Effector memory CD4-positive, alpha-beta T cell (primary cell): ENCODE data around the gene RNASE9.
"Not testable (repeated sequence)": the region's sequence is repeated elsewhere in the genome, so short reads cannot be mapped to it uniquely, and the experiment has no call there.

Source experiments
- DNase-seq, 3 donors: peaks; one replicate each; pipeline ENCODE4 v3.0.0-alpha.2; 2020
- H3K27ac ChIP-seq: 2 replicates; pipeline ENCODE4 v1.7.0; 2013; ENCODE audit warnings: mild to moderate bottlenecking, low read length, moderate library complexity; ENCODE audit not compliant: insufficient read depth, poor library complexity, severe bottlenecking
- H3K27me3 ChIP-seq: replicated peaks from 2 replicates; pipeline ENCODE4 v1.7.0; 2013; ENCODE audit warnings: mild to moderate bottlenecking, low read length; ENCODE audit not compliant: insufficient read depth, control insufficient read depth, poor library complexity, severe bottlenecking
- H3K36me3 ChIP-seq: 2 replicates; pipeline ENCODE4 v1.7.0; 2013; ENCODE audit warnings: mild to moderate bottlenecking, low read length, moderate library complexity; ENCODE audit not compliant: control insufficient read depth, insufficient read depth
- H3K4me1 ChIP-seq: 2 replicates; pipeline ENCODE4 v1.7.0; 2013; ENCODE audit warnings: low read length, mild to moderate bottlenecking; ENCODE audit not compliant: control insufficient read depth, insufficient read depth, poor library complexity, severe bottlenecking
- H3K4me3 ChIP-seq: 2 replicates; pipeline ENCODE4 v1.7.0; 2013; ENCODE audit warnings: low read length, low read depth, mild to moderate bottlenecking; ENCODE audit not compliant: insufficient read depth, poor library complexity, severe bottlenecking
- H3K9me3 ChIP-seq: 2 replicates; pipeline ENCODE4 v1.7.0; 2013; ENCODE audit warnings: mild to moderate bottlenecking, low read length, moderate library complexity; ENCODE audit not compliant: control insufficient read depth

RNASE9 gene

GRCh38 chr14:20529806-20530205, 31.0 kb downstream of the RNASE9 start:
- no peak for DNase-seq
- H3K4me1 ChIP-seq = no peaks in the 10 kb centered on the region
- no peak overlapping the region for H3K27ac ChIP-seq
- no peaks in the 10 kb centered on the region for H3K36me3 ChIP-seq
- H3K27me3 ChIP-seq = no peaks in the 10 kb centered on the region
- no peaks in the 10 kb centered on the region for H3K9me3 ChIP-seq
- no peak overlapping the region for H3K4me3 ChIP-seq

GRCh38 chr14:20524027-20524426, 36.8 kb downstream of the RNASE9 start:
- no peaks in the 10 kb centered on the region for H3K9me3 ChIP-seq
- H3K27me3 ChIP-seq = no peaks in the 10 kb centered on the region
- H3K27ac ChIP-seq = no peak overlapping the region
- no peak overlapping the region for H3K4me3 ChIP-seq
- H3K36me3 ChIP-seq = no peaks in the 10 kb centered on the region
- H3K4me1 ChIP-seq = no peaks in the 10 kb centered on the region
- DNase-seq = no peak

- Histone ChIP-seq H3K4me3 (no peak overlapping the region), H3K27me3 (no peaks in the 10 kb centered on the region), H3K27ac (no peak overlapping the region), H3K36me3 (no peaks in the 10 kb centered on the region), H3K9me3 (no peaks in the 10 kb centered on the region), H3K4me1 (no peaks in the 10 kb centered on the region)
- DNase-seq = no peak
Measured at GRCh38 chr14:20522332-20522731, 38.5 kb downstream of the RNASE9 start.

- no peak for DNase-seq
- Histone ChIP-seq H3K27me3 (peaks cover 2% of the 10 kb centered on the region), H3K4me1 (no peaks in the 10 kb centered on the region), H3K36me3 (no peaks in the 10 kb centered on the region), H3K9me3 (no peaks in the 10 kb centered on the region), H3K27ac (no peak overlapping the region), H3K4me3 (no peak overlapping the region)
Measured at GRCh38 chr14:20516921-20517320, 43.9 kb downstream of the RNASE9 start.

GRCh38 chr14:20515846-20516245, 45.0 kb downstream of the RNASE9 start:
- no peaks in the 10 kb centered on the region for H3K9me3 ChIP-seq
- H3K36me3 ChIP-seq = no peaks in the 10 kb centered on the region
- no peak for DNase-seq
- H3K27ac ChIP-seq = no peak overlapping the region
- H3K4me1 ChIP-seq = no peaks in the 10 kb centered on the region
- peaks cover 2% of the 10 kb centered on the region for H3K27me3 ChIP-seq
- no peak overlapping the region for H3K4me3 ChIP-seq

- H3K36me3 ChIP-seq = no peaks in the 10 kb centered on the region
- H3K4me1 ChIP-seq = no peaks in the 10 kb centered on the region
- H3K27ac ChIP-seq = no peak overlapping the region
- H3K9me3 ChIP-seq = no peaks in the 10 kb centered on the region
- DNase-seq = no peak
- H3K4me3 ChIP-seq = no peak overlapping the region
- H3K27me3 ChIP-seq = peaks cover 2% of the 10 kb centered on the region
Measured at GRCh38 chr14:20512177-20512905, 48.5 kb downstream of the RNASE9 start.

- no peak for DNase-seq
- no peaks in the 10 kb centered on the region for H3K36me3 ChIP-seq
- H3K27ac ChIP-seq = no peak overlapping the region
- no peak overlapping the region for H3K4me3 ChIP-seq
- no peaks in the 10 kb centered on the region for H3K27me3 ChIP-seq
- no peaks in the 10 kb centered on the region for H3K9me3 ChIP-seq
- no peaks in the 10 kb centered on the region for H3K4me1 ChIP-seq
Measured at GRCh38 chr14:20508367-20508766, 52.5 kb downstream of the RNASE9 start.

GRCh38 chr14:20507537-20507936, 53.3 kb downstream of the RNASE9 start:
- H3K36me3 ChIP-seq, H3K27ac ChIP-seq, H3K9me3 ChIP-seq, H3K27me3 ChIP-seq, DNase-seq, H3K4me1 ChIP-seq, H3K4me3 ChIP-seq: not testable (repeated sequence)

- not testable (repeated sequence) for H3K36me3 ChIP-seq, H3K4me1 ChIP-seq, H3K4me3 ChIP-seq, DNase-seq, H3K9me3 ChIP-seq, H3K27ac ChIP-seq, H3K27me3 ChIP-seq
Measured at GRCh38 chr14:20506752-20507151, 54.1 kb downstream of the RNASE9 start.

- H3K27ac ChIP-seq, DNase-seq, H3K4me3 ChIP-seq, H3K4me1 ChIP-seq, H3K27me3 ChIP-seq, H3K9me3 ChIP-seq, H3K36me3 ChIP-seq: not testable (repeated sequence)
Measured at GRCh38 chr14:20506276-20506675, 54.6 kb downstream of the RNASE9 start.
